H1 (cell line): ENCODE results near the gene ANAPC15. TPM values are rescaled to one million over a fixed set of nuclear protein-coding genes. Genes with fewer than 3 reads are reported as not detected.

Experiments
- RNF2 ChIP-seq: fragments of 200-900, 300-1000 bp; sonication (generic); IDR thresholded peaks from 2 replicates; pipeline ENCODE4 v1.7.1; 2016; ENCODE audit warnings: borderline replicate concordance, low read depth, mild to moderate bottlenecking, antibody characterized with exemption, low read length; ENCODE audit not compliant: poor library complexity, severe bottlenecking; ENCODE audit errors: missing control alignments
- polyA plus RNA-seq, 7 experiments: library from polyadenylated mRNA; depleted of rRNA in 3 of 7; stranded (reverse) in 5 of 7; unstranded in 2 of 7; fragments of >200 nt in 5 of 7; fragments of 200-250 nt in 2 of 7; gene quantifications; 1 replicate in 5 of 7; 2 replicates in 1 of 7; 4 replicates in 1 of 7; pipeline versions ENCODE4 v1.2.1 to v1.2.3, GENCODE V29; 2011 to 2013; ENCODE audit warnings: missing spikeins in 2 of 7, mixed read lengths in 2 of 7
- total RNA-seq: library from RNA; stranded (reverse); fragmentation: NEBNext Ultra II Directional; extraction: Animal tissue kit (Norgen Biotek cat#: 25700); gene quantifications from 2 replicates; pipeline ENCODE4 v1.2.1, GENCODE V29; 2021

Gene ANAPC15
- total and polyA plus RNA-seq, 2 of the 8 experiments (the other 6 are each of a cell fraction or from before 2014, with no cell fraction given): 66.2 to 74.9 TPM

DNA sequence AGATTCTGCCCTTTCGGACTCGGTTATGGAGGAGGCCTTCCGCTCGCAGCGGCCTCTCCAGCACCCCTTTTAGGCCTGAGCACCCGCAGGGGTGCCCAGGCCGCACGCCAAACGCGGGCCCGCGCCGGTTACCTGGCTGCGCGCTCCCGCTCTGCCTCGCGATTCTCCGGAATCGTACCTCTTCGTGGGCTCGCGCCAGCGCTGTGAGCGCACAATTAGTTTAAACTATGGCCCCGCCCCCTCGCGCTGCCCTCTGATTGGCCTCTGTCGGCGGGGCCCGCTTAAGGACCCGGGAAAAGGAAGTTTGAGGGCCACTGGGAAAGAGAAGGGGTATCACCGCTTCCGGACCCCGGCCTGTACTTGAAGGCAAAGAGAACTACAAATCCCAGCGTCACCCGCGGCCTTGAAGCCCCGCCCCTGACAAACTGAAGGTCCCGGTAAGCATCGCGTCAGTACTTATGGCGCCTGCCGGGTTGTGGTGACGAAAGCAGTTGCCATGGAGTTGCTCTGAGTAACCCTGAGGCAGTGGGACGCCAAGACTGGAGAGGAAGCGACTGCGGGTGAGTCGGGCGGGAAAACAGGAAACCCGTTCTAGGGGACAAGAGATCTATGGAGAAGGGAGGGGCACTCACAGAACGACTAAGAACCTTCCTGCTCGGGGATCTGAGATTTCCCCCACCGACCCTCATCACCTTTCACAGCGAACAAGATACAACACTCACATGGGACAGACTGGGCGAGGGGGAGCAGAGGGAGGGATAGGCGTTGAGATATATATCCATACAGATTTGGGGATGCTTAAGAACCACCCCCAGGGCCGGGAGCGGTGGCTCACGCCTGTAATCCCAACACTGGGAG is 31.9 kb downstream of the ANAPC15 start, which contains the start of the genes LRRC51 and NUMA1 (continued):
- TF ChIP-seq RNF2: no peak
- TF ChIP-seq, all 59 proteins: peak for 18
